ENCODE results near the gene SPRY4. TPM values are rescaled to one million over a fixed set of nuclear protein-coding genes. Genes with fewer than 3 reads are reported as not detected.

Gene SPRY4
- polyA plus RNA-seq, 2 of the 4 experiments (the other 2 are of a cell fraction): 3.4 to 5.7 TPM

DNA sequence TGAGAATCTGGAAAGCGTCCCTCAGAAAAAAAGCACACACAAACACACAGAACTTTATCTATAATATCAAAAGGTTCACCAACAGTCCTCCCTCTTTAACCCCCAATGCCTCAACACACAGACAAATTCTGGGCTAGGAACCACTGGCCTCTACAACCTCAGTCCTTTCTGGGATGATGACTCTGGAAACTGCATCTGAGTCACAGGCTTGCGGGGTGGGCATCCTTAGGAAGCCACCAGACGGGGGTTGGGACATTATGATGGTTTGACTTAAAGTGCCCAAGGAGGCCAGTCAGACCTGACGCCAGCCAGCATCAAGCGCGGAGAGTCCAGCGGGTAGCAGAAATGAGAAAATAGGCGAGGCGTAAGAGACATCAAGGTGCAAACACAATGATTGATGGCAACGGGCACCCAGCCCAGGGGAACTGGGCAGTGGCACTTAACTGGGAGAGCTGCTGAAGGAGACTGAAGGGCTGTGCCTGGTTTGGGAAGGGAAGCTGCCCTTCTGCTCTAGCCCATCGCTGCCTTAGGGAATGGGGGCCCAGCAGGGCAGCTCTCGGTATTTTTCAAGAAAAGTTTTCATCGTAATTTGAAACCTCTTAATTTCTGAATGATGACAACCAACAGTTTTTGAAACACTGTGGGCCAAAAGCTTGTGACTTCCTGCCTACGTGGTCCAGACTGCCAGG is 20.7 kb downstream of the SPRY4 start:
- Histone ChIP-seq H3K4me3 (no peak overlapping the region), H3K4me2 (no peak overlapping the region), H3K27ac (no peak overlapping the region), H3K9me3 (no peaks in the 10 kb centered on the region), H3K4me1 (no peaks in the 10 kb centered on the region)
- no peak for TF ChIP-seq RARB (CRISPR knock-in tag; IDR thresholded peaks at IDR 0.05)
- TF ChIP-seq TP53 (CRISPR knock-in tag; IDR thresholded peaks at IDR 0.05): no peak
- no peak for TF ChIP-seq ZC3H11A (IDR thresholded peaks at IDR 0.05)
- TF ChIP-seq, protein P1, sequence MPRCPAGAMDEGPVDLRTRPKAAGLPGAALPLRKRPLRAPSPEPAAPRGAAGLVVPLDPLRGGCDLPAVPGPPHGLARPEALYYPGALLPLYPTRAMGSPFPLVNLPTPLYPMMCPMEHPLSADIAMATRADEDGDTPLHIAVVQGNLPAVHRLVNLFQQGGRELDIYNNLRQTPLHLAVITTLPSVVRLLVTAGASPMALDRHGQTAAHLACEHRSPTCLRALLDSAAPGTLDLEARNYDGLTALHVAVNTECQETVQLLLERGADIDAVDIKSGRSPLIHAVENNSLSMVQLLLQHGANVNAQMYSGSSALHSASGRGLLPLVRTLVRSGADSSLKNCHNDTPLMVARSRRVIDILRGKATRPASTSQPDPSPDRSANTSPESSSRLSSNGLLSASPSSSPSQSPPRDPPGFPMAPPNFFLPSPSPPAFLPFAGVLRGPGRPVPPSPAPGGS (IDR thresholded peaks at IDR 0.05): no peak
- WGBS (ENCODE audit: missing lambda C conversion rate): 89% methylated on average over 14 of the region's 14 CpGs
- DNase-seq (ENCODE audit: low read depth in 1 of 2, low spot score in 1 of 2) (no peak), ATAC-seq (no peak), FAIRE-seq (no peak)
- POLR2A ChIA-PET: no interaction called here
- CTCF ChIA-PET: interaction anchor here (1.0 to 1.7 kb wide), 2 partner anchors 152 to 245 kb away, joined by 3 to 4 read pairs; no protein-coding TSS in a partner anchor

GRCh38 chr5:142303565-142303964 is 21.3 kb downstream of the SPRY4 start:
- TF ChIP-seq, protein P2, sequence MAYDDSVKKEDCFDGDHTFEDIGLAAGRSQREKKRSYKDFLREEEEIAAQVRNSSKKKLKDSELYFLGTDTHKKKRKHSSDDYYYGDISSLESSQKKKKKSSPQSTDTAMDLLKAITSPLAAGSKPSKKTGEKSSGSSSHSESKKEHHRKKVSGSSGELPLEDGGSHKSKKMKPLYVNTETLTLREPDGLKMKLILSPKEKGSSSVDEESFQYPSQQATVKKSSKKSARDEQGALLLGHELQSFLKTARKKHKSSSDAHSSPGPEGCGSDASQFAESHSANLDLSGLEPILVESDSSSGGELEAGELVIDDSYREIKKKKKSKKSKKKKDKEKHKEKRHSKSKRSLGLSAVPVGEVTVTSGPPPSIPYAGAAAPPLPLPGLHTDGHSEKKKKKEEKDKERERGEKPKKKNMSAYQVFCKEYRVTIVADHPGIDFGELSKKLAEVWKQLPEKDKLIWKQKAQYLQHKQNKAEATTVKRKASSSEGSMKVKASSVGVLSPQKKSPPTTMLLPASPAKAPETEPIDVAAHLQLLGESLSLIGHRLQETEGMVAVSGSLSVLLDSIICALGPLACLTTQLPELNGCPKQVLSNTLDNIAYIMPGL (CRISPR knock-in tag; IDR thresholded peaks at IDR 0.05; ENCODE audit: borderline replicate concordance): no peak
- no peak for TF ChIP-seq CBX2 (IDR thresholded peaks at IDR 0.05; ENCODE audit: borderline replicate concordance, low read depth)
- TF ChIP-seq ATOH8 (CRISPR knock-in tag; IDR thresholded peaks at IDR 0.05; ENCODE audit: low read depth): no peak
- no peak for TF ChIP-seq HEYL (CRISPR knock-in tag; IDR thresholded peaks at IDR 0.05)
- no peak for TF ChIP-seq POLR2AphosphoS2 (conservative IDR thresholded peaks at IDR 0.05; ENCODE audit: low read length)
- ChIA-PET POLR2A (no interaction called here), CTCF (interaction anchor here (1.7 kb wide), 1 partner anchor 152 kb away, joined by 4 read pairs; no protein-coding TSS in a partner anchor)
- Histone ChIP-seq H3K9me3 (no peaks in the 10 kb centered on the region), H3K4me2 (no peak overlapping the region), H3K27ac (no peak overlapping the region), H3K4me1 (no peaks in the 10 kb centered on the region), H3K4me3 (no peak overlapping the region)
- DNase-seq (ENCODE audit: low read depth in 1 of 2, low spot score in 1 of 2): no peak
- 84% methylated on average over 7 of the region's 7 CpGs for WGBS (ENCODE audit: missing lambda C conversion rate)
- no peak for ATAC-seq
- FAIRE-seq: no peak

DNA sequence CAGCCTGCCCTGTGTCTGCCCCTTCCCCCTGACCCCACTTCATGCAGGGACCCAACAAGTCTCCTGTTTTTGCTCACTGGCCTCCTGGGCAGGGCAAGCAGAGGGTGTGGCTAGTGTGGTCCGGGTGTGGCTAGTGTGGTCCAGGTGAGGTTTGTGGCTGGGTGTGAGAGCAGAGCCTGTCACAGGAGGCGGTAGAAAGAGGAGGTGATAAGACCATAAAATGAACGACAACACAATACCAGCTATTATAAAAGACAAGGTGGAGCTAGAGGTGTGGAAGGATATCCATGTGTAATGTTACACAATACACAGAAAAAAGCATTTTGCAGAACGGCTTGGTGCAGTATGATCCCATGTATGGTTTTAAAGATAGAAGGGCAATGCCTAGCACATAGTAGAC is 23.3 kb downstream of the SPRY4 start:
- ChIA-PET CTCF (interaction anchor here (0.8 to 1.8 kb wide), 3 partner anchors 10 to 247 kb away, joined by 3 to 4 read pairs (median 3); no protein-coding TSS in a partner anchor), POLR2A (no interaction called here)
- FAIRE-seq (no peak), ATAC-seq (no peak), DNase-seq (ENCODE audit: low read depth in 1 of 2, low spot score in 1 of 2) (no peak)
- Histone ChIP-seq H3K27ac (no peak overlapping the region), H3K4me3 (no peak overlapping the region), H3K4me1 (no peaks in the 10 kb centered on the region), H3K4me2 (no peak overlapping the region), H3K9me3 (no peaks in the 10 kb centered on the region)
- TF ChIP-seq BHLHE40 (IDR thresholded peaks at IDR 0.05; ENCODE audit: low read depth, low read length) (no peak), FOSB (CRISPR knock-in tag; IDR thresholded peaks at IDR 0.05) (no peak), REST (IDR thresholded peaks at IDR 0.05) (no peak), KDM1A (IDR thresholded peaks at IDR 0.05; ENCODE audit: low read depth) (no peak), EHF (CRISPR knock-in tag; IDR thresholded peaks at IDR 0.05) (no peak), PBX3 (IDR thresholded peaks at IDR 0.05) (no peak), SMC3 (IDR thresholded peaks at IDR 0.05) (no peak), NPAS2 (CRISPR knock-in tag; IDR thresholded peaks at IDR 0.05; ENCODE audit: borderline replicate concordance) (no peak), MAFK (IDR thresholded peaks at IDR 0.05; ENCODE audit: partially characterized antibody) (no peak), CBX8 (IDR thresholded peaks at IDR 0.05) (no peak)
- TF ChIP-seq, protein P3, sequence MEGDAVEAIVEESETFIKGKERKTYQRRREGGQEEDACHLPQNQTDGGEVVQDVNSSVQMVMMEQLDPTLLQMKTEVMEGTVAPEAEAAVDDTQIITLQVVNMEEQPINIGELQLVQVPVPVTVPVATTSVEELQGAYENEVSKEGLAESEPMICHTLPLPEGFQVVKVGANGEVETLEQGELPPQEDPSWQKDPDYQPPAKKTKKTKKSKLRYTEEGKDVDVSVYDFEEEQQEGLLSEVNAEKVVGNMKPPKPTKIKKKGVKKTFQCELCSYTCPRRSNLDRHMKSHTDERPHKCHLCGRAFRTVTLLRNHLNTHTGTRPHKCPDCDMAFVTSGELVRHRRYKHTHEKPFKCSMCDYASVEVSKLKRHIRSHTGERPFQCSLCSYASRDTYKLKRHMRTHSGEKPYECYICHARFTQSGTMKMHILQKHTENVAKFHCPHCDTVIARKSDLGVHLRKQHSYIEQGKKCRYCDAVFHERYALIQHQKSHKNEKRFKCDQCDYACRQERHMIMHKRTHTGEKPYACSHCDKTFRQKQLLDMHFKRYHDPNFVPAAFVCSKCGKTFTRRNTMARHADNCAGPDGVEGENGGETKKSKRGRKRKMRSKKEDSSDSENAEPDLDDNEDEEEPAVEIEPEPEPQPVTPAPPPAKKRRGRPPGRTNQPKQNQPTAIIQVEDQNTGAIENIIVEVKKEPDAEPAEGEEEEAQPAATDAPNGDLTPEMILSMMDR (IDR thresholded peaks at IDR 0.05): no peak
- WGBS (ENCODE audit: missing lambda C conversion rate): 77% methylated on average over 4 of the region's 4 CpGs

All from A549 (cell line).